Measurements from ENCODE around the gene MBL2.
A peak's percentile ranks its signal among the peaks of the same experiment; 100 is the strongest.

MBL2 gene
- total RNA-seq = 0 reads per million in 2 donors

DNA sequence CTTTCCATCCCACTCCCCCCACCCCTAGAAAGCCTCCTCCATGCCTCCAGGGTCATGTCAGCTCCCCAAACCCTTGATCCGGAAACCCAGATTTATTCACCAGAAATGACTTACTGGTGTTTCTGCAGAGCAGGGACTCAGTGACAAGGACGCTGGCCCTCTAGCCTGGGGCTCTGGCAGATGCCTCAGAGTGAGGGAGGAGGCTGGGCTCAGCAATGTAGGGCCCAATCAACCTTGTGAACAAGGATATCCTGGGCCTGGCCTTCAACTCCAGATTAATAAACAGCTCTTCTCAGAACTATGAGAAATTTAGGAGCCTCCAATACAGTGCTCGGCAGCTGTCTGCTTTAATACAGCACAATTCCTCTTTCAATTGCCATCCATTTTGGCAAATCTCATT is at the start of gene MBL2:
Gene MBL2 (minus strand): TSS at position 162 of the 400 bp plus-strand sequence. CDS start 1,149 bp downstream, outside the sequence.
- no peak for DNase-seq

DNA sequence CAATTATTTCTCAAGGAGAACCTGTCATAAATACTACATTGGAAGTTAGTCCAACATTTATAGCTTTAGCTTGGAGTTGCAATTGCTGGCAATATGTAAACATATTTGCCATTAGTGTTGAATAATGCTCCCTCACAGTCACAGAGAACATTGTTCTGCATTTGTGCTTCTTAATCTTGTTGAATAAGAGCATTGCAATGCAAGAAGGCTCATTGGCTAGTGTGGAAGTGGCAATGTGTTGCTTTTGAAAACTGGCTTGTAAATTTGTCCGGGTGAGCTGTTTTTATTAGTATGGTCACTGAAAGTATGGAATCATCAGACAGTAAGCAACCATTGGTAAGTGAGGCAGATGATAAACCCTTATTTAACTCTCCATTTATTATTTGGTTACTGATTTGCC is 47.7 kb upstream of the MBL2 start:
- no peak for DNase-seq

DNA sequence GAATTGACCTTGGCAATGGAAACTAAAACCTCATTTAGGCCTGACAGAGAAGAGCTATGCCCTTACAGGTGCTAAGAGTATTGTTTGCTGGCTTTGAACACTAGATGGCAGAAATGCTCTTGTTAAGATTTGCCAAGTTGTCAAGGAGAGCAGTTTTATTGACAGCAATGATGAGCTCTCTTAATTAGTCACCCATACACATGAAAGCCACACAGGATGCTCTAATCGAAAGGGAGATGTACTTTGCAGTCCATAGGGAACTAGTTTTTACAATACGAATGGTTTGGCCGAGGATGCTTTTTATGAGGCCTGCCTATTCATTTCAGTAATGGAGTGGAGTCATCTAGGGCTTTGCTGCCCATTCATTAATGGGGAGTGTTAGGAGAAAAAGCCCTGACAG is 45.4 kb upstream of the MBL2 start:
- peak in 1 of 5 experiments; percentile 45 for DNase-seq

DNA sequence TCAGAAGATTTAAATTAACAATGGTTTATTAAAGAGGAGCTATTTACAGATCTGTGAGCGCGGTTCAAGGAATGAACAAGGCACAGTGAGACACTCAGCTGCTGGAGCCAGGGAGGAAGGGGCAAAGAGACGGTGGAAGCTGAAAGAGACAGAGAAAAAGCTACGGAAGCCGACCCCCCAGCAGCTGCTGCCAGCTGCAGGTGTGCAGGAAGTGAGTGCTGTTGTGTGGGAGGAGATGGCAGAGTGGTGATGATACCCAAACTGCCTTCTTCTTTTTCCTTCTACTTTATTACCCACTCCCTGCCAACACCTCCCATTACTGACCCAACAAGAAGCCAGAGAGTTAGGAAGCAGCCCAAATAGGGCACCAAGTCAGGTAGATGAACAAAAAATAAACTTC is 41.9 kb upstream of the MBL2 start:
- no peak for DNase-seq

DNA sequence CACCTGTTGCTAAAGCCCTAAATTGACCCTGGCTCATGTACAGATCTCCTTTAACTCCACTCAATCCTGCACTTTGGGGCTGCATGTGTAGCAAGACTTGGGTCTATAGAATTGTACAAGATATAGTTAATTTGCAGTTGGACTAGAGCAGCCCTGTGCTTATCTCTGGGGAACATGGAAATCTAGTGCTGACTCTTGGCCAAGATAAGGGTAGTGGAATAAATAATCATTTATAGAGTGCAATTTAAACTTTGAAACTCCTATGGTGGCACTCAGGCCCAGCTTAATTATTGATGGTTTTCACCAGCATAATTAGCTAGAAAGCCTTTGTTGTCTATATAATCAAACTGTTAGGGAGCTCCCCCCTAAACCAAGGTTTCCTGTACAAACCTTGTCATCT is 39.2 kb upstream of the MBL2 start:
- DNase-seq = no peak

DNA sequence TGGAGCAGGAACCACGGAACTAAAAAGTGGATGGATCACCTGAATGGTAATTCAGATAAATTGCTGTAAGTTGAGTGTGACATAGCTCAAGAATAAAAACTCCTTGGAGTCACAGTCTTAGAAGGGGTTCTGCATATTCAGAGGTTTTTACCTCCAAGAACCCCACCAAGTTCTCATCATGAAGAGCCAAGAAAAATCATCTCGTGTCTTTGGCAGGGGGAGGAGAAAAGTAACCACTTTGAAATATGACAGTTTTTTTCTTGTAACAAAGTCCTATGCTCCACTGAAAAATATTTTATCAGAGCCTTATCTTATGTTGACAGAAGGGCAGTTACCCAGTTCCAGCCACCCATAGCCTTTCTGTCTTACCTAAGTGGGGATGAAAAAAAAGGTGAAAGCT is 38.2 kb upstream of the MBL2 start:
- DNase-seq = no peak

DNA sequence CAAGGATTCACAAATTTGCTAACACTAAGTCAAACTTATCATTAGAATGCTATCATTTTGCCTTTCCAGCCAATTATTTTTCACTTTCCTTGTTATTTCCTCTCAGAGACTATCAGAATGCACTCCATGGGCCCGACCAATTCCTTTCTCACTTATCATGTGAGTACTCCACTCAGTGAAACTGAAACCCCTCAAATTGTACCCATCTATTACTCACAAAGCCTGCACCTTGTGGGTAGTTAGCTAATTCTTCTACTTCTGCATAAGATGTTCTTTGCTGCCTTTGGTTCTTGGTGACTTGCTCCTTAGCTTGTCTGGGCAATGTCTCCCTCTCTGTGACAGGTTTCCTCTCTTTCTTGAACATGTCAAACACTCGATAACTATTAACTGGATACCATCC is 35.2 kb upstream of the MBL2 start:
- no peak for DNase-seq

DNA sequence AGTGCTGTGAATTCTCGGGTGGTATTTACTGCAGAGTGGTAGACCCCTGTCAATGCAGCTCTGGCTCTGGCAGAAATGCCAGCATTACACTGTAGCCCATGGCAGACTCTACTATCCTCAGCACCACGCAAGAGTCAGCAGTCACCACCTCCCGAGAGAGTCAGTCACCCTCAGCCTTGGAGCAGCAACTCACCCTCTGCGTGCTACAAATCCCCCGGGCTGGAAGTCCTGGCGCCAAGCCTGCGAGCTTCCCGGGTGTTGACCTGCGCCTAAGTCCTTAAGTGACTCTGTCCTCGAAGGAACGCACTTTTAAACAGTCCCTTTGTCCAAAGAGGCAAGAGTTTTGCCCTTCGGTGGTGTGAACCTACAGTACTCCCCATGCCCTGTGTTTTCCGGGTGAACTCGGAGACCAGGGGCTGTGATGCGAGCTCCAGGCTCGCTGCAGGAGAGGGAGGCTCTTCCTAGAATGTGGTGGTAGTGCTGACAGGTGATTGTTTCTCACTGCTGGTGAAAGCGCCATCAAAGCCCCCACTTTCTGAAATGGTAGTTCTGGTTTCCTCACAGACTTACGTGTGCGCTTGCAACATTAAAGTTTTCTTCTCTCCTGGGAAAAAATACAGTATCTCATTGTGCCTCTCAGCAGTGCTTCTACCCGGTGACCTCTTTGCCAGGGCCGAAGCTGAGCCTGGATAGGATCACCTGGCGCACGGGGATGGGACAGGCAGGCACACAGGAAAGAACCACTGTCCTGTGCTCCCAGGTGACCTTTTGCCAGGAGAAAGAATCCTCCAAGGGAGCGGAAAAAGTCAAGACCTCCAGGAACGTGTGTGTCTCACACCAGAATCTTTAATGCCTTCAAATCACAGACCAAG is 33.1 kb upstream of the MBL2 start:
- DNase-seq = no peak

DNA sequence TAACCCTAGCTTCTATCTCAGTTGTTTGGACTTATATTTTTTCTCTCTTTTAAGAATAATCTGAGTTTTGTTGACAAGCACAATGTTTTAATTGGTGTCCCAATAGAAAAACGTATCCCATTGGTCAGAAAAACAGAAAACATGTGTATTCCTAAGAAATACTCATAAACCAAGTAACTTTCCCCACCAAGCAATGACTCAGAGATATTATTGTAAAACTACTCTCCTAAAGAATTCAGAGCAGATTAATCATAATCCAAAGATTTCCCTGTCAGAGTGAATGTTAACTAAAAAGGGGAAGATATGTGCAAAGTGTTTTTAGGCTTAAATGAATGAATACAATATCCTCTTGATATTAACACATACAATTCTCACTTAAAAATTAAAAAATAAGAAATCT is 29.4 kb upstream of the MBL2 start:
- DNase-seq = no peak

DNA sequence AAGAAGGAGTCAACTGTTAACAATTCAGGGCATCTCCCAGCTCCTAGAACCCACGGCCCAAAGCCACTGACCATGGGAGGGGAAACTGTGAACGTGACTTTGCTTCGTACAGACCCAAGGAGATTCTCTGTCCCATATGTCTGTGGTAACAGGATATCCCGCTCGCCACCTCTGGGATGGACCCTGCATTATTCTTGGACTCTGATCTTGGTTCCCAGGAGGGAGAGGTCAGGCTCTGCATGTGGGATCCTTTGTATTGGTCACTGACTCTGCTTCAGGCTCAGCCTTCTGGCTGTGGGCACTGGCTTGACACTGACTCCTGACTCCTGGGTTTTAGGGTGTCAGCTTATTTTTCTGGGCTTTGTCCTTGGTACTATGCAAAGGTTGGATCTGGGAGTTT is 13.5 kb upstream of the MBL2 start:
- no peak for DNase-seq

DNA sequence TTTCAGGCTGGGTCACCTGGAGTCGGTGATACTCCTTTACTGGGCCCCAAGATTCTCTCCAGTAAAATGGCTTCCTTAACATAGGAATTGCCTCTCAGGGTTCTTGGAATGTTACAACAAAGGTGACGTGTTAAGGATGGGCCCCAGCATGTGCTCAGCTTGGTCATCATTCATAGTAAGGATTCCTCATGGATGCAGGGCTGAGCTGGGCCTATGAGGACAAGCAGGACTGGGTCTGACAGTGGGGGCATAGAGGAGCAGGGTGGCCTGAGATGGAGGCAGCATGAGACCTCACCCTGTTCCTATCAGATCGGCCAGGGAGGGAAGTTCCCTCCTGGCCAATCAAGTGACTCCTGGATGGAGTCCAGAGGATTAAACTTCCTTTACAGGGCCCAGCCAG is 12.8 kb upstream of the MBL2 start:
- DNase-seq = no peak

DNA sequence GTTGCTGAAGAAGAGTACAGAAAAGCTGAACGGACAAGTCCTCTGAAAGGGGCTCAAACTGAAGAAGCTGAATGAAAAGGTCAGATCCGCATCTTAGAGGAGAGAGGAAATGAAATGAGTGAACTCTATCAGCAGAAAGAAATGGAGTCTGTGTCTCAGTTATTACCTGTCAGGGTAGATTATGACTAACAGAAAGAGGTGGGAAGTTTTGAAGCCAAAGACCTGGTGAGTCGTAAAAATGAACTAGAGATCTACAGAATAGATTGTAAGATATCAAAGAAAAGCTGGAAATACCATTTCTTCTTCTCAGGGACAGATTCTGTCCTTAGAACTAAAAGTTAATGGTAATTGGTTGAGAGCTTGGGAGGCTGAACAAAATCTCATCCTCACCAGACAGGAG is 11.1 kb upstream of the MBL2 start:
- DNase-seq = no peak

DNA sequence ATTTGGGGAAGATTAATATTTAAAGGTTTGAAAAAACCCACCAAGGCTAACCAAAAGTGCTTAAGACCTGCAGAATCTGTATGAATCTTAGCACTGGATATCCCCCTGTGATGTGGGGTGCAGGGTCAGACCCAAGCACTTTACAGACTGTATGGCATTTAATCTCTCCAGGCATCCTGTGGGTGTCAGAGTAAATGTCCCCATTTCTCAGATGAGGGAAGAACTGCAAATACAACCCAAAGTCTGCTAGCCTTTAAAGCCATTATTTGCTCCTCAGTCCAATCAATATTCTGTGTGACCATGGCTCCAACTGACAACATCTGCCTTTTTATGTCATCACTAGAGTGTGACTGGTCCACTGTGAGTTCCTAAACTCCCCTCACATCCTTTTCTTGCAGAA is 10.0 kb upstream of the MBL2 start:
- DNase-seq = no peak

DNA sequence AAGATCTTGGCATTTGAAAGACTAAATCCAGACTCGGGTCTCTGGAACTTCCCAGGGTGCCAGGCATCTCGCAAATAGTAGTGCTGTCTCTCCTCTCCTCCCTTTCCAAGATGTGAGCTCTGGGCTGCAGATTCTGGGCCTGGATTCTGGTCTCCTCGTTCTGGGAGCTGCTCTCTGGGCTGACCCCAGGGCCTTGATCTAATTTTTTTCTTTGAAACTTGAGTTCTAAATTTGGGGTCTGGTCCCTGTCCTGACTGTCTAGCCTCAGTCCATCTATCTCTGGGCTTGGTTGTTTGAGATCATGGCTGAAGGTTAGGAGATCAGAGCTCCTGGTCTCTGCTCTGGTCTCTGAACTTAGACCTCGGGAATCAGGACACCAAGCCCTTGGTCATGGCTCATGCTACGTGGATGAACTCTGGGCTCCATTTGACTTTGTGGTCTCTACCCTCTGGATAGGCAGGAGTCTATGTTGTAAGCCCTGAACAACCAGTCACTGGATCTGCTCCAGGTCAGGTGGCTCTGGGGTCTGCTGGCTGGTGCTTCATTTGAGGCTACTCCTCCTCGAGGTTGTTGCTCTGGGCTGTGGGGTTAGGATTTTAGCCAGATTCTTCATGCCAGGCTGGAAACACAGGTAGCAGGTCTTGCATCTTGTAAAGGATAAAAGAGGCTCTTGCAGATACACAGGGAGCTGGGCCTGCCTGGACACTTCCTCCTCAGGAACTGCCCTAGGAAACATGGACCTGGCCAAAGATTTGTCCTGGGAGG is 8.0 kb upstream of the MBL2 start:
- no peak for DNase-seq

DNA sequence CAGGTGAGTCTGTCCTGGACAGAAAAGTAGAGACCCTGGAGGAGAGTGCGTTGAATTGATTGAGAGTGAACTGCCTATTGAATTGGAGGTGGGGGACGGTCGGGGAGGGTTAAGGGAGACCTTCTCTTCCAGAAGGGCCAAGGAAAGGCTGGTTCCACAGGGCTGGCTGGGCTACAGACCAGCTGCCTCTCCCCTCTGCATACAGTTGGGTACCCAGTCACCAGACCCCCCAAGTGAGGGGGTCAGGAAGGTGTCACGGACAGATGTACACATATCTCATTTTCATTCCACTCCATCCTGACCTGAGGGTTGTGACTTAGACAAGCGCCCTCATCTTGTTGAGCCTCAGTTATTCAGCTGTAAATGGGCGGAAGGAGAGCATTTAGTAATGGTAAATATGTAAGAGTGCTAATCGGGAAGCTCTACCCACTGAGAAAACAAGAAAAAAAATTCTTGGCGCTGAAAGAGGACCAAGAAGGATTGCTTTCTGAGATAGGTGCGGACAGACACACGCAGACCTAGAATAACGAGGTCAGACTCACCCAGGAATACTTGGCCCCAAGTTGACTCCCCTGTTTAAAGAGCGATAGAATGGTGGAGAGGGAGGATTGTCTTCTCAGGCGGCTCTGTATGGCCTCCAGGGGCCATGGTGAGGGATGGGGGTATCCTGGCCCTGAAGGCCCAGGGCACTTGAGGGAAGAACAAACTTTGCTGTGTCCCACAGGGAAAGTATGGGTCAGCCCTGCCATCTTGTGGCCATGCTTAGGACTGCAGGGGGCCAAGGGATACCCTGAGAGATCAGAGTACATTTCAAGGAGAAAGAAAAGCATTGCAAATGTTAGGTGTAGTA is 7.2 kb upstream of the MBL2 start:
- DNase-seq = peak in 1 of 5 experiments; percentile 18

DNA sequence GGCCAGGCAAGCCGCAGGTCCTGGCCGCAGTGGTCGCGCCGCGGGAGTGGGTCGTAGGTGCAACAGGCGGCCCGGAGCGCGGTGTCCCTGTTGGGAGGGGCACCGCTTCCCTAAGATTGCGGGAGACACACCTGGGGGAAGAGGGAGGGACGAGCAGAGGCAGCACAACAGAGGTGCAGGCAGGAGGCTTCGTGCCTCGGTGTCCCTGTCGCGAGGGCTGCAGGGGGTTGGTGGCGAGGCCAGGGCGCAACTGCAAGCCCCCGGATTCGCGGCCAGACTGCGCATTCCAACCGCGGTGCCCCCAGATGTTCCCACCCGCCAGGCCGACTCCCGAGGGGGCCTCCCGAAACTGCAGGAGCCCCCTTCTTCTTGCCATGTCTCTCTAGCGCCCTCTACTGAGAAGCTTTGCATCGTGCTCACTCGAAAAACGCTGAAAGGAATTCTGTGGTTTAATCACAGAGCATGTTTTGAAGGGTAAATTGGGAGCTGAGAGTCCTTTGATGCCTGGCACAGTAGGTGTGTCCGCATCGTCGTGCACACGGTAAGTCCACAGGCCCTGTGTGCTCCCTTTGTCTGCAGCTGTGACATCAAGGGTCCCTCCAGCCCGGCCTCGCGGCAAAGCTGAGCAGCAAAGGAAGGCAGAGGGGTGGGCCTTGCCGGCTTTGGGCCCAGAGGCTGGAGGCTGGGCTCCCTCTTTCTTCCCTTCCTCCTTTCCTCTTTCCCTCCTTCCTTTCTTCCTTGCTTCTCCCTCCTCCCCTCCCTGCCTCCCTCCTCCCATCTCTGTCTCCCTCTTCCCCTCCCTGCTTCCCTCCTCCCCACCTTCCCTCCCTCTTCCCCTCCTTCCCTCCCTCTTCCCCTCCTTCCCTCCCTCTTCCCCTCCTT is 6.2 kb upstream of the MBL2 start:
- no peak for DNase-seq

DNA sequence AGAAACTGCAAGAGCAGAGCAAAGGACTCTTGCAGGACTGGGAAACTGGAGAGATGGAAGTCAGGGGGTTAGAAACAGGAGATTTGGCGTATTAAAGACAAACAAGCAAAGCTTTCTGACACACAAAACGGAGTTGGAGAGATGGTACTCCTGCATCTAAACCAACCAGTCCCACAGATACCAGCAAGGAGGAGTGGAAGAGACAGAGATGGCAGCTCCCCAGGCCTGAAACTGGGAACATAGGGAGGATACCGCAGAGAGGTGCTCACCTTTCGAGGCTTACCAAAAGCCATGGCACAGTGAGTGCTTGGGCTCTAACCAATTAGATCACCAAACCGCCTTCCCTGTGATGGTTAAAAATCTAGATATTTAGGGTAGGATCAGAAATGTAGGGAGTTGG is 4.8 kb upstream of the MBL2 start:
- DNase-seq = no peak

DNA sequence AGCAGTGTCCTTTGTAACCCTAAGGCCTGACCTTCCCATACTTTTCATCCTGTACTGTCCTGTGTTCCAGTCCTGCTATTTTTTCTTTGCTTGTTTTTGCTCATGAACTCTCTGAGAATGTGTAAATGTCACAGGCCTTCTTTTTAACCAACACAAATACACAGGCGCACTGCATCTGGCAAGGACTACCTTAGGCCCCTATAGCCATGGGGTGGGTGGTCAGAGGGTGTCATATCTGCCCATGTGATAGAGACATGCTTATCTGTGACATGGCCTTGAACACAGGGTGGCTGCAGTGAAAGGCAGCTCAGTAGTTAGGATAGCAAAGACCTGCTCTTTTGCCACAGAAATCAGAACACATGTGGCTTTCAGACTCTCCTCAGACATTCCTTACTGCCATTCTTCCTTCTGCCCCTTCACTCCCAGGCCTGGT is 3.9 kb upstream of the MBL2 start:
- DNase-seq = no peak

DNA sequence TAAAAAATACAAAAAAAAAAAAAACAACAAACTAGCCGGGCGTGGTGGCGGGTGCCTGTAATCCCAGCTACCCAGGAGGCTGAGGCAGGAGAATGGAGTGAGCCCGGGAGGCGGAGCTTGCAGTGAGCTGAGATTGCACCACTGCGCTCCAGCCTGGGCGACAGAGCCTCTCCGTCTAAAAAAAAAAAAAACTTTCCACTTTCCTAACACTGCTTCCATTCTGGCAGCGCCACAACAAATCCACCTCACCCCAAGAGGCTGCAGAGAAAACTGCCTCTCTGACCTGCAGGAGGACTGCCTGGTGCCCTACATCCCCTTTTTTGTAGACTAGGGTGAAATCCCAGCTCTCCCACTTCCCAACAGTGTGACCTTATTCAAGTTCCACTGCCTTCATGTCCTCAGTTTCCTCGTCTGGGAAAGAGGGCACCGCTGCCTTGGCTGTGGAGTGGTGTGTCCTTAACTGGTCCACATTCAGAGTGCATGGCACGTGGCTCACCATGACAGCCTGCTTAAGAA is 2.6 kb upstream of the MBL2 start:
- DNase-seq = no peak

DNA sequence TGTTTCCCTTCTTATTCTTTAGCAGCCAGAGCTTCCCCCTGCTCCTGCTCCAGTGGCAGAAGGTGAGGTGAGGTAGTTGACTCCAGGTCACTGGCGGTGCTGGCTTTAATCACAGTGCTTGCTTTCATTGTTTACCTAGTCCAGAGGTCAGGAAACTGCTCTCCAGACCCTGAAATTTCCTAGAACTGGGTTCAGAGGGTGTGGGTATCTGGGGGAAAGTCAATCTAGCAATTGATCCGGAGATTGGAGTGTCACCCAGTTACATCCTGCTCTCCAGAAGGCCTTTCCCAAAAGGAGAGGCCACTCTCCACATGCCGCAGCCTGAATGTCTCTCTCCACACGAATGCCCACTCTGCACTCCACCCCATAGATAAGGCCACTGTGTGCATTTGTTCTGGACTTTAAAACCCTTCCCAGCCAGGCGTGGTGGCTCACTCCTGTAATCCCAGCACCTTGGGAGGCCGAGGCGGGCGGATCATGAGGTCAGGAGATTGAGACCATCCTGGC is 2.1 kb upstream of the MBL2 start:
- no peak for DNase-seq

DNA sequence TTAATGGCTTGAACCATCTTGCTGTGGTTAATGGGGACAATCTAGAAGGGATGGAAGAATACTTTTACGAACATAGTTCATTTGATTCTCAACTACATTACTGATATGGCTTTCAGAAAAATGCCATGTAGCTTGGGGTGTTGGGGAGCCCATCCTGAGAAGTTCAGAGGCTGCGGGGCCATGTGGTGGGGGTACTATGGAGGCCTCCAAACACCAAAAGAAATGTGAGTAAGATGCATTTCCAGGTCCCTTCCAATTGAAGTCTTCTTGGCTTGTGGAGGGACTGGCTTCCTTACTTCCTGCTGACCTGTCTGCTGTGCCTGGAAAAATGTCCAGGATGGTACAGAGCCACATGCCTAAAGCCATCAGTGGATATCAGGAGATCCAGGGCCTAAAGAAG is 1.6 kb upstream of the MBL2 start:
- no peak for DNase-seq
